Activated T-cell treated with anti-CD3 and anti-CD28 coated beads, Interleukin-2, amount 50 U/mL, for 4 hours (primary cell): Measurements from ENCODE around the gene STXBP5. TPM values are rescaled to one million over a fixed set of nuclear protein-coding genes. Genes with fewer than 3 reads are reported as not detected.

Source experiments
- ATAC-seq, 2 donors: fragments of 200-7000 bp; cut with Tn5 transposase; one replicate each; pipeline ENCODE4 v1.10.0; 2021
- DNase-seq: peaks from one replicate; pipeline ENCODE4 v3.0.0-alpha.2; 2020
- H3K27me3 Mint-ChIP-seq: one replicate; pipeline ENCODE4 v1.8.0; 2021; ENCODE audit warnings: low read depth, mixed read lengths
- H3K36me3 Mint-ChIP-seq: one replicate; pipeline ENCODE4 v1.8.0; 2022; ENCODE audit warnings: mixed read lengths; ENCODE audit not compliant: insufficient read depth
- H3K4me1 Mint-ChIP-seq: one replicate; pipeline ENCODE4 v1.8.0; 2021; ENCODE audit warnings: low read depth, mixed read lengths
- H3K4me3 Mint-ChIP-seq: one replicate; pipeline ENCODE4 v1.8.0; 2021; ENCODE audit warnings: mild to moderate bottlenecking, moderate library complexity, mixed read lengths
- H3K9me3 Mint-ChIP-seq: one replicate; pipeline ENCODE4 v1.8.0; 2021; ENCODE audit warnings: mixed read lengths
- total RNA-seq, 3 donors: library from RNA; stranded (reverse); gene quantifications; one replicate each; pipeline ENCODE4 v1.2.1, GENCODE V29; 2021

Gene STXBP5
- 10 to 100 TPM; 18.4 to 19.7 (median 19.4) TPM for total RNA-seq

GRCh38 chr6:147204060-147204785 lies at the start of gene STXBP5:
Gene STXBP5, plus strand, starts transcription at chr6:147204417. Its CDS starts 116 bp downstream, at chr6:147204533.
- Mint-ChIP-seq H3K4me1 (peaks cover 38% of the 10 kb centered on the region), H3K4me3 (peak within 1 kb of the TSS; percentile 97)

GRCh38 chr6:147154454-147154853 lies 49.8 kb upstream of the STXBP5 start:
- no peaks in the 10 kb centered on the region for H3K4me1 Mint-ChIP-seq
- H3K27me3 Mint-ChIP-seq, result peaks cover 4% of the 10 kb centered on the region

More at GRCh38 chr6:147204060-147204785, at the start of gene STXBP5:
- no peaks in the 10 kb centered on the region for H3K9me3 Mint-ChIP-seq
- H3K27me3 Mint-ChIP-seq, result no peaks in the 10 kb centered on the region
- ATAC-seq (peak; percentile 30 to 35), DNase-seq (peak; percentile 15)
- H3K36me3 Mint-ChIP-seq, result no peaks in the 10 kb centered on the region

GRCh38 chr6:147156218-147156617 lies 48.0 kb upstream of the STXBP5 start:
- no peak for DNase-seq

More at GRCh38 chr6:147154454-147154853, 49.8 kb upstream of the STXBP5 start:
- no peaks in the 10 kb centered on the region for H3K36me3 Mint-ChIP-seq
- no peak overlapping the region for H3K4me3 Mint-ChIP-seq
- H3K9me3 Mint-ChIP-seq, result no peaks in the 10 kb centered on the region
- DNase-seq (no peak), ATAC-seq (no peak)

GRCh38 chr6:147156799-147157382 lies 47.3 kb upstream of the STXBP5 start:
- H3K4me3 Mint-ChIP-seq, result no peak overlapping the region
- DNase-seq (no peak), ATAC-seq (no peak)
- H3K27me3 Mint-ChIP-seq, result peaks cover 4% of the 10 kb centered on the region
- H3K9me3 Mint-ChIP-seq, result no peaks in the 10 kb centered on the region
- no peaks in the 10 kb centered on the region for H3K4me1 Mint-ChIP-seq
- H3K36me3 Mint-ChIP-seq, result no peaks in the 10 kb centered on the region

More at GRCh38 chr6:147156218-147156617, 48.0 kb upstream of the STXBP5 start:
- H3K9me3 Mint-ChIP-seq, result no peaks in the 10 kb centered on the region
- no peaks in the 10 kb centered on the region for H3K4me1 Mint-ChIP-seq
- ATAC-seq, result no peak
- H3K27me3 Mint-ChIP-seq, result peaks cover 4% of the 10 kb centered on the region
- H3K36me3 Mint-ChIP-seq, result no peaks in the 10 kb centered on the region
- H3K4me3 Mint-ChIP-seq, result no peak overlapping the region

GRCh38 chr6:147157930-147158329 lies 46.3 kb upstream of the STXBP5 start:
- Mint-ChIP-seq H3K27me3 (peaks cover 4% of the 10 kb centered on the region), H3K9me3 (no peaks in the 10 kb centered on the region), H3K4me3 (no peak overlapping the region), H3K4me1 (no peaks in the 10 kb centered on the region), H3K36me3 (no peaks in the 10 kb centered on the region)
- ATAC-seq (no peak), DNase-seq (no peak)

GRCh38 chr6:147158881-147159280 lies 45.3 kb upstream of the STXBP5 start:
- Mint-ChIP-seq H3K27me3 (peaks cover 4% of the 10 kb centered on the region), H3K4me3 (no peak overlapping the region), H3K9me3 (no peaks in the 10 kb centered on the region), H3K36me3 (no peaks in the 10 kb centered on the region), H3K4me1 (no peaks in the 10 kb centered on the region)
- no peak for DNase-seq
- no peak for ATAC-seq

- H3K27me3 Mint-ChIP-seq, result peaks cover 4% of the 10 kb centered on the region
- ATAC-seq (no peak), DNase-seq (no peak)
- no peaks in the 10 kb centered on the region for H3K36me3 Mint-ChIP-seq
- no peaks in the 10 kb centered on the region for H3K9me3 Mint-ChIP-seq
- no peak overlapping the region for H3K4me3 Mint-ChIP-seq
- H3K4me1 Mint-ChIP-seq, result no peaks in the 10 kb centered on the region
Observed at GRCh38 chr6:147159536-147160374, 44.5 kb upstream of the STXBP5 start.

GRCh38 chr6:147160593-147160992 lies 43.6 kb upstream of the STXBP5 start:
- no peaks in the 10 kb centered on the region for H3K36me3 Mint-ChIP-seq
- no peaks in the 10 kb centered on the region for H3K4me1 Mint-ChIP-seq
- H3K9me3 Mint-ChIP-seq, result no peaks in the 10 kb centered on the region
- DNase-seq, result no peak
- peaks cover 4% of the 10 kb centered on the region for H3K27me3 Mint-ChIP-seq
- H3K4me3 Mint-ChIP-seq, result no peak overlapping the region
- ATAC-seq, result no peak

- Mint-ChIP-seq H3K4me1 (no peaks in the 10 kb centered on the region), H3K4me3 (no peak overlapping the region), H3K36me3 (no peaks in the 10 kb centered on the region), H3K27me3 (peaks cover 4% of the 10 kb centered on the region), H3K9me3 (no peaks in the 10 kb centered on the region)
- no peak for DNase-seq
- no peak for ATAC-seq
Observed at GRCh38 chr6:147161253-147161973, 42.8 kb upstream of the STXBP5 start.

- Mint-ChIP-seq H3K4me1 (no peaks in the 10 kb centered on the region), H3K27me3 (no peaks in the 10 kb centered on the region), H3K36me3 (no peaks in the 10 kb centered on the region), H3K4me3 (no peak overlapping the region), H3K9me3 (no peaks in the 10 kb centered on the region)
- DNase-seq (no peak), ATAC-seq (no peak)
Observed at GRCh38 chr6:147161974-147162495, 42.2 kb upstream of the STXBP5 start.

GRCh38 chr6:147164761-147165160 lies 39.5 kb upstream of the STXBP5 start:
- Mint-ChIP-seq H3K4me1 (peaks cover 1% of the 10 kb centered on the region), H3K4me3 (no peak overlapping the region)

GRCh38 chr6:147166360-147166944 lies 37.8 kb upstream of the STXBP5 start:
- Mint-ChIP-seq H3K9me3 (no peaks in the 10 kb centered on the region), H3K27me3 (no peaks in the 10 kb centered on the region), H3K4me1 (peaks cover 1% of the 10 kb centered on the region), H3K4me3 (no peak overlapping the region), H3K36me3 (no peaks in the 10 kb centered on the region)
- no peak for DNase-seq
- ATAC-seq, result no peak

More at GRCh38 chr6:147164761-147165160, 39.5 kb upstream of the STXBP5 start:
- DNase-seq (no peak), ATAC-seq (no peak)
- no peaks in the 10 kb centered on the region for H3K9me3 Mint-ChIP-seq
- H3K36me3 Mint-ChIP-seq, result no peaks in the 10 kb centered on the region
- no peaks in the 10 kb centered on the region for H3K27me3 Mint-ChIP-seq

GRCh38 chr6:147166992-147167391 lies 37.2 kb upstream of the STXBP5 start:
- ATAC-seq, result no peak
- Mint-ChIP-seq H3K4me1 (peaks cover 1% of the 10 kb centered on the region), H3K36me3 (no peaks in the 10 kb centered on the region), H3K4me3 (no peak overlapping the region), H3K9me3 (no peaks in the 10 kb centered on the region), H3K27me3 (no peaks in the 10 kb centered on the region)
- DNase-seq, result no peak
